Measurements from ENCODE around the gene MAP3K21. TPM values are rescaled to one million over a fixed set of nuclear protein-coding genes. Genes with fewer than 3 reads are reported as not detected.

The MAP3K21 gene
- total RNA-seq, 6 donors from 2014 or later: 6.0 to 22.0 (median 12.9) TPM

- no peaks in the 10 kb centered on the region for H3K4me1 ChIP-seq
- no peaks in the 10 kb centered on the region for H3K9me3 ChIP-seq
- ATAC-seq (ENCODE audit: low FRiP score in 2 of 2): no peak
- DNase-seq: no peak
- H3K4me3 ChIP-seq: no peak overlapping the region
- peaks cover 0 to 3% (median 0%) of the 10 kb centered on the region in 4 donors for H3K36me3 ChIP-seq
- no peak for TF ChIP-seq POLR2AphosphoS5 (IDR thresholded peaks at IDR 0.05)
- no peak for TF ChIP-seq CTCF (IDR thresholded peaks at IDR 0.05)
- TF ChIP-seq POLR2A (IDR thresholded peaks at IDR 0.05): no peak
- no peak for TF ChIP-seq EP300 (IDR thresholded peaks at IDR 0.05)
- no peaks in the 10 kb centered on the region for H3K27me3 ChIP-seq
- WGBS, 2 donors: 40 to 80% methylated on average over 2 of the region's 2 CpGs
- H3K27ac ChIP-seq: no peak overlapping the region
Observed at GRCh38 chr1:233386336-233386735, 58.8 kb downstream of the MAP3K21 start.

DNA sequence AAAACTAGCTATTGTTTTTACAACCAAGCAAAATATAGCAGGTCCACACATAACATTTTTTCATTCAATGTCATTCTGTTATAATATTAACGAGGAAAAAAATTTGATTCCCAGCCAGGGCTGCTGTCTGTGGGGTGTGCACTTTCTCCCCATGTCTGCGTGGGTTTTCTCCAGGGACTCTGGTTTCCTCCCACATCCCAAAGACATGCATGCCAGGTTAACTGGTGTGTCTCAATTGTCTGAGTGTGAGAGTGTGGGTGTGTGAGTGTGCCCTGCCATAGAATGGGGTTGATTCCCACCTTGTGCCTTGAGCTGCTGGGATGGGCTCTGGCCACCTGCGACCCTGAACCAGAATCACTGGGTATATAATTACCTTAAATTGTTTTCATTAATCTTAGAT is 60.1 kb downstream of the MAP3K21 start:
- Histone ChIP-seq H3K36me3 (no peaks in the 10 kb centered on the region), H3K4me3 (no peak overlapping the region), H3K27me3 (no peaks in the 10 kb centered on the region), H3K4me1 (no peaks in the 10 kb centered on the region), H3K27ac (no peak overlapping the region), H3K9me3 (no peaks in the 10 kb centered on the region)
- DNase-seq (no peak), ATAC-seq (ENCODE audit: low FRiP score in 2 of 2) (no peak)
- TF ChIP-seq POLR2A (IDR thresholded peaks at IDR 0.05) (no peak), POLR2AphosphoS5 (IDR thresholded peaks at IDR 0.05) (no peak), EP300 (IDR thresholded peaks at IDR 0.05) (no peak), CTCF (IDR thresholded peaks at IDR 0.05) (no peak)
- 47 to 86% methylated on average over 3 of the region's 3 CpGs for WGBS, 2 donors

DNA sequence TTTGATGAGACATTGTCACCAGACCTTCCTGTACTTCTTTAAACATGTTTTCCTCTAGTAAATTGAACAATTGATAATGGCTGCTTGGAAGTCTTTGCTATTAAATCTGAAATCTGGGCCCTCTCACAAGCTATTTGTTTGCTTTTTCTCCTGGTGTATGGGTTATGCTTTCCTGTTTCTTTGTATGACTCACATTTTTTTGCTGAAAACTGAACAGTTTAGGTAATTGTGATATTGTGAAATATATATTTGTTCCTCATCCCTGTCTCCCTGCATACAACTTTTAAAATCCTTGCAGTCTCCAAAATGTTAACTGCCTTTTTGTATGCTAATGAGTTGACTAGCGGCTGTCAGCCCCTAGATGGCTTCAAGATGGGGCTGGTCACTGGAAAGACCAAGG is 61.6 kb downstream of the MAP3K21 start:
- no peaks in the 10 kb centered on the region for H3K27me3 ChIP-seq
- ATAC-seq (ENCODE audit: low FRiP score in 2 of 2) (no peak), DNase-seq (no peak)
- no peaks in the 10 kb centered on the region for H3K4me1 ChIP-seq
- 80% methylated on average over 1 of the region's 1 CpG for WGBS, 2 donors
- H3K9me3 ChIP-seq: no peaks in the 10 kb centered on the region
- TF ChIP-seq EP300 (IDR thresholded peaks at IDR 0.05) (no peak), POLR2AphosphoS5 (IDR thresholded peaks at IDR 0.05) (no peak), POLR2A (IDR thresholded peaks at IDR 0.05) (no peak), CTCF (IDR thresholded peaks at IDR 0.05) (no peak)
- H3K36me3 ChIP-seq: no peaks in the 10 kb centered on the region
- H3K4me3 ChIP-seq: no peak overlapping the region
- no peak overlapping the region for H3K27ac ChIP-seq

- no peak for ATAC-seq (ENCODE audit: low FRiP score in 2 of 2)
Observed at GRCh38 chr1:233389893-233390292, 62.4 kb downstream of the MAP3K21 start.

More at GRCh38 chr1:233389893-233390292, 62.4 kb downstream of the MAP3K21 start:
- H3K4me3 ChIP-seq: no peak overlapping the region
- no peaks in the 10 kb centered on the region for H3K27me3 ChIP-seq
- no peaks in the 10 kb centered on the region for H3K36me3 ChIP-seq
- DNase-seq: no peak
- 82 to 100% methylated on average over 1 of the region's 1 CpG for WGBS, 2 donors
- no peak overlapping the region for H3K27ac ChIP-seq
- no peaks in the 10 kb centered on the region for H3K4me1 ChIP-seq
- TF ChIP-seq CTCF (IDR thresholded peaks at IDR 0.05) (no peak), POLR2AphosphoS5 (IDR thresholded peaks at IDR 0.05) (no peak), EP300 (IDR thresholded peaks at IDR 0.05) (no peak), POLR2A (IDR thresholded peaks at IDR 0.05) (no peak)
- H3K9me3 ChIP-seq: no peaks in the 10 kb centered on the region
